IMR-90 (cell line): ENCODE measurements around the gene NDUFB5. TPM values are rescaled to one million over a fixed set of nuclear protein-coding genes. Genes with fewer than 3 reads are reported as not detected.

Source experiments
- ATAC-seq: fragments of 200-7000 bp; cut with Tn5 transposase; 2 replicates; pipeline ENCODE4 v1.9.1; 2020; ENCODE audit warnings: low read depth, mild to moderate bottlenecking, moderate library complexity
- BruUV-seq: library from RNA; stranded (reverse); fragments of 400-500 nt; replicated peaks from 2 replicates; lab custom pipeline; 2021; lab: Mats Ljungman, UMichigan
- CTCF ChIA-PET: fragments of 300-600 bp; formaldehyde crosslinking; extraction: SDS; loops from one replicate; lab custom pipeline; 2021; ENCODE audit warnings: antibody characterized with exemption; lab: Yijun Ruan, JAX
- POLR2A ChIA-PET: fragments of 300-600 bp; sonication (Branson Sonifier 250); formaldehyde crosslinking; loops from one replicate; lab custom pipeline; 2022; ENCODE audit warnings: antibody characterized with exemption; ENCODE audit not compliant: unreplicated experiment; lab: Charles Lee
- DNase-seq: peaks from one replicate; pipeline ENCODE4 v3.0.0; 2013
- H2AFZ ChIP-seq: replicated peaks from 2 replicates; pipeline ENCODE3; 2013; ENCODE audit warnings: low read length, mild to moderate bottlenecking; ENCODE audit not compliant: poor library complexity
- H2AK5ac ChIP-seq: 2 replicates; pipeline ENCODE4 v1.6.1; 2013; ENCODE audit warnings: low read depth, low read length, inconsistent platforms
- H2AK9ac ChIP-seq: replicated peaks from 2 replicates; pipeline ENCODE3; 2013; ENCODE audit warnings: mild to moderate bottlenecking, low read depth, low read length, moderate library complexity; ENCODE audit not compliant: poor library complexity
- H2BK120ac ChIP-seq: 2 replicates; pipeline ENCODE4 v1.6.1; 2013; ENCODE audit warnings: low read depth, low read length, inconsistent platforms
- H2BK15ac ChIP-seq: 3 replicates; pipeline ENCODE4 v1.6.1; 2013; ENCODE audit warnings: low read depth, low read length, inconsistent platforms
- H2BK20ac ChIP-seq: 2 replicates; pipeline ENCODE4 v1.6.1; 2013; ENCODE audit warnings: low read depth, mild to moderate bottlenecking, inconsistent platforms, low read length, moderate library complexity
- H2BK5ac ChIP-seq: 2 replicates; pipeline ENCODE4 v1.6.1; 2013; ENCODE audit warnings: mild to moderate bottlenecking, low read depth, low read length, inconsistent platforms; ENCODE audit not compliant: poor library complexity, severe bottlenecking
- H3K14ac ChIP-seq: replicated peaks from 2 replicates; pipeline ENCODE4 v1.6.1; 2013; ENCODE audit warnings: low read depth, low read length, inconsistent platforms
- H3K18ac ChIP-seq: 2 replicates; pipeline ENCODE4 v1.6.1; 2013; ENCODE audit warnings: low read depth, low read length, control low read depth
- H3K23ac ChIP-seq: 2 replicates; pipeline ENCODE4 v1.6.1; 2013; ENCODE audit warnings: low read depth, low read length, inconsistent platforms
- H3K27ac ChIP-seq: 2 replicates; pipeline ENCODE4 v1.5.1; 2013; ENCODE audit warnings: mild to moderate bottlenecking, control low read depth, low read length; ENCODE audit not compliant: insufficient read depth
- H3K27me3 ChIP-seq: 2 replicates; pipeline ENCODE4 v1.6.1; 2013; ENCODE audit warnings: low read length; ENCODE audit not compliant: control insufficient read depth, insufficient read depth
- H3K36me3 ChIP-seq: 2 replicates; pipeline ENCODE4 v1.6.1; 2013; ENCODE audit warnings: low read length, mixed read lengths; ENCODE audit not compliant: control insufficient read depth, insufficient read depth
- H3K4ac ChIP-seq: 2 replicates; pipeline ENCODE4 v1.6.1; 2013; ENCODE audit warnings: low read depth, low read length, inconsistent platforms
- H3K4me1 ChIP-seq: 2 replicates; pipeline ENCODE4 v1.6.1; 2013; ENCODE audit warnings: low read length, mixed read lengths; ENCODE audit not compliant: control insufficient read depth, insufficient read depth
- H3K4me2 ChIP-seq: 2 replicates; pipeline ENCODE4 v1.6.1; 2013; ENCODE audit warnings: low read depth, mild to moderate bottlenecking, control low read depth, low read length, moderate library complexity
- H3K4me3 ChIP-seq: 2 replicates; pipeline ENCODE4 v1.5.1; 2013; ENCODE audit warnings: low read depth, mild to moderate bottlenecking, control low read depth, low read length, moderate library complexity; ENCODE audit not compliant: insufficient read depth
- H3K56ac ChIP-seq: 2 replicates; pipeline ENCODE4 v1.6.1; 2013; ENCODE audit warnings: low read length, inconsistent platforms; ENCODE audit not compliant: insufficient read depth; ENCODE audit errors: extremely low read depth
- H3K79me1 ChIP-seq, 2 experiments: 2 replicates each; pipeline ENCODE4 v1.6.1; 2013; ENCODE audit warnings: low read length in 2 of 2, inconsistent platforms in 1 of 2, low read depth in 1 of 2
- H3K9ac ChIP-seq: 2 replicates; pipeline ENCODE4 v1.6.1; 2013; ENCODE audit warnings: low read depth, low read length, control low read depth
- H3K9me1 ChIP-seq: 2 replicates; pipeline ENCODE4 v1.6.1; 2013; ENCODE audit warnings: low read length, inconsistent platforms; ENCODE audit not compliant: insufficient read depth
- H3K9me3 ChIP-seq: 2 replicates; pipeline ENCODE4 v1.6.1; 2013; ENCODE audit warnings: low read length; ENCODE audit not compliant: control insufficient read depth, insufficient read depth
- H4K20me1 ChIP-seq: 2 replicates; pipeline ENCODE4 v1.6.1; 2013; ENCODE audit warnings: low read length, inconsistent platforms; ENCODE audit not compliant: insufficient read depth
- H4K5ac ChIP-seq: 2 replicates; pipeline ENCODE4 v1.6.1; 2013; ENCODE audit warnings: mild to moderate bottlenecking, low read depth, low read length, control low read depth
- H4K8ac ChIP-seq, 2 experiments: 2 replicates each; pipeline ENCODE4 v1.6.1; 2013; ENCODE audit warnings: low read depth in 2 of 2, low read length in 2 of 2, control low read depth in 1 of 2, inconsistent platforms in 1 of 2
- H4K91ac ChIP-seq: 2 replicates; pipeline ENCODE4 v1.6.1; 2013; ENCODE audit warnings: low read depth, low read length, inconsistent platforms; ENCODE audit not compliant: insufficient read depth
- RAD21 ChIP-seq: IDR thresholded peaks from 2 replicates; pipeline ENCODE4 v1.6.1; 2012; ENCODE audit warnings: low read length, improper control_type of control experiment
- WGBS, 2 experiments: methylation state at CpG; one replicate each; pipeline versions ENCODE4 v1.1.5 to v1.1.7; 2013; ENCODE audit warnings: missing lambda C conversion rate in 2 of 2; ENCODE audit not compliant: insufficient read length in 1 of 2; ENCODE audit errors: extremely low coverage in 2 of 2; 5-methylcytosine and 5-hydroxymethylcytosine counted together
- dilution Hi-C: fragments of 300-500 bp; cut with HindIII; formaldehyde crosslinking; loops from one replicate; pipeline ENCODE4 v1.14.3; 2018; ENCODE audit warnings: low sequenced_read_pairs; ENCODE audit not compliant: unreplicated experiment
- in situ Hi-C: fragments of 300-500 bp; cut with MboI; formaldehyde crosslinking; loops from 3 replicates; pipeline ENCODE4 v1.14.3; 2019; ENCODE audit warnings: low sequenced_read_pairs, inconsistent platforms, mixed read lengths
- intact Hi-C: fragments of 100-400 bp; cut with micrococcal nuclease; formaldehyde crosslinking; loops from 2 replicates; pipeline ENCODE4 v1.10.0; 2022
- polyA plus RNA-seq, 3 experiments: library from polyadenylated mRNA; depleted of rRNA; stranded (reverse); fragments of >200 nt; gene quantifications; 2 replicates each; pipeline ENCODE4 v1.2.3, GENCODE V29; 2012; ENCODE audit warnings: low replicate concordance in 1 of 3
- total RNA-seq: library from RNA; depleted of rRNA; stranded (reverse); fragments of >200 nt; gene quantifications from 2 replicates; pipeline ENCODE4 v1.2.3, GENCODE V29; 2012
- TF ChIP-seq, protein P1 (sequence below): conservative IDR thresholded peaks from 2 replicates; pipeline ENCODE4 v1.5.1; 2012; ENCODE audit warnings: mild to moderate bottlenecking, low read depth, low read length, improper control_type of control experiment

NDUFB5 gene
- total and polyA plus RNA-seq, 2 of the 4 experiments (the other 2 are of a cell fraction): 17.2 to 29.3 TPM

DNA sequence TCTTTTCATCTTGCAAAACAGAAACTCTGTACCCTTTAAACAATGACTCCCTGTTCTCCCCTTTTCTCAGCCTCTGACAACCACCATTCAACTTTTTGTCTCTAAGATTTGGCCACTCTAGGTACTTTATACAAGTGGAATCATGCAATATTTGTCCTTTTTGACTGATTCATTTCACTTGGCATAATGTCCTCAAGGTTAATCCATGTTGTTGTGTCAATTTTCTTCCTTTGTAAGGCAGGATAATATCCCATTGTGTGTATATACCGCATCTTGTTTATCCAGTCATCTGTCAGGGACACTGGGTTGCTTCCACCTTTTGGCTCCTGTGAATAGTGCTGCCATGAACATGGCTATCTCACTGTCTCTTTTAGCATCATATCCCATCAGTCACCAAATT is 58.5 kb downstream of the NDUFB5 start:
- ATAC-seq: no peak
- no TSS peak for BruUV-seq
- POLR2A ChIA-PET: no interaction called here

More for the DNA sequence above, 58.5 kb downstream of the NDUFB5 start:
- Histone ChIP-seq H3K4me1 (peaks cover 7% of the 10 kb centered on the region; the same call in 1 of the 2 replicates), H4K91ac (no peak overlapping the region), H2BK5ac (no peak overlapping the region), H2BK120ac (no peak overlapping the region), H3K9me3 (no peaks in the 10 kb centered on the region), H3K4ac (no peak overlapping the region), H3K14ac (no peak overlapping the region), H3K27ac (no peak overlapping the region), H3K4me3 (no peak overlapping the region), H3K23ac (no peak overlapping the region), H2AK9ac (no peak overlapping the region), H4K20me1 (peaks cover 19% of the 10 kb centered on the region), H3K36me3 (no peaks in the 10 kb centered on the region), H3K18ac (no peak overlapping the region), H3K79me1 (peaks cover 47 to 84% of the 10 kb centered on the region in 2 experiments), H2AK5ac (no peak overlapping the region), H4K5ac (no peak overlapping the region), H3K27me3 (no peaks in the 10 kb centered on the region), H3K4me2 (no peak overlapping the region), H2BK20ac (no peak overlapping the region), H2AFZ (no peak overlapping the region), H4K8ac (no peak overlapping the region), H2BK15ac (no peak overlapping the region), H3K56ac (no peak overlapping the region), H3K9me1 (peaks cover 16% of the 10 kb centered on the region), H3K9ac (no peak overlapping the region)
- 100% methylated on average over 1 of the region's 1 CpG; no CpG with 5 or more reads in 1 of the 2 experiments for WGBS, 2 experiments
- in situ Hi-C loops (no loop called here), intact Hi-C loops (no loop called here), dilution Hi-C loops (no loop called here)
- DNase-seq: no peak
- CTCF ChIA-PET: no interaction called here
- TF ChIP-seq, protein P1, sequence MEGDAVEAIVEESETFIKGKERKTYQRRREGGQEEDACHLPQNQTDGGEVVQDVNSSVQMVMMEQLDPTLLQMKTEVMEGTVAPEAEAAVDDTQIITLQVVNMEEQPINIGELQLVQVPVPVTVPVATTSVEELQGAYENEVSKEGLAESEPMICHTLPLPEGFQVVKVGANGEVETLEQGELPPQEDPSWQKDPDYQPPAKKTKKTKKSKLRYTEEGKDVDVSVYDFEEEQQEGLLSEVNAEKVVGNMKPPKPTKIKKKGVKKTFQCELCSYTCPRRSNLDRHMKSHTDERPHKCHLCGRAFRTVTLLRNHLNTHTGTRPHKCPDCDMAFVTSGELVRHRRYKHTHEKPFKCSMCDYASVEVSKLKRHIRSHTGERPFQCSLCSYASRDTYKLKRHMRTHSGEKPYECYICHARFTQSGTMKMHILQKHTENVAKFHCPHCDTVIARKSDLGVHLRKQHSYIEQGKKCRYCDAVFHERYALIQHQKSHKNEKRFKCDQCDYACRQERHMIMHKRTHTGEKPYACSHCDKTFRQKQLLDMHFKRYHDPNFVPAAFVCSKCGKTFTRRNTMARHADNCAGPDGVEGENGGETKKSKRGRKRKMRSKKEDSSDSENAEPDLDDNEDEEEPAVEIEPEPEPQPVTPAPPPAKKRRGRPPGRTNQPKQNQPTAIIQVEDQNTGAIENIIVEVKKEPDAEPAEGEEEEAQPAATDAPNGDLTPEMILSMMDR: no peak
- TF ChIP-seq RAD21: no peak
